Heart right ventricle (tissue), 16 donors: ENCODE data around the gene CSTF3. TPM values are rescaled to one million over a fixed set of nuclear protein-coding genes. Genes with fewer than 3 reads are reported as not detected.

Experiments used
- ATAC-seq, 8 donors: fragments of 200-7000 bp; cut with Tn5 transposase; one replicate each; pipeline ENCODE4 v1.9.1; 2020; ENCODE audit warnings: mild to moderate bottlenecking in 8 of 8, moderate library complexity in 8 of 8, moderate number of reproducible peaks in 1 of 8
- DNase-seq, 2 donors: peaks; one replicate each; pipeline ENCODE4 v3.0.0-alpha.2; 2020
- H3K27ac ChIP-seq, 10 donors: fragments of 200-600 bp; sonication (generic) in 2 of 10; one replicate each; pipeline versions ENCODE4 v1.5.0 to v1.8.0; 2020 to 2022; ENCODE audit warnings: mild to moderate bottlenecking in 3 of 10
- H3K27me3 ChIP-seq, 7 donors: fragments of 200-600 bp; one replicate each; pipeline ENCODE4 v1.8.0; 2021 to 2022; ENCODE audit warnings: mild to moderate bottlenecking in 2 of 7
- H3K36me3 ChIP-seq, 9 donors: fragments of 200-600 bp; sonication (generic) in 1 of 9; one replicate each; pipeline versions ENCODE4 v1.5.0 to v1.8.0; 2020 to 2022; ENCODE audit warnings: mild to moderate bottlenecking in 2 of 9
- H3K4me1 ChIP-seq, 9 donors: fragments of 200-600 bp; sonication (generic) in 1 of 9; one replicate each; pipeline versions ENCODE4 v1.5.0 to v1.8.0; 2020 to 2022; ENCODE audit warnings: mild to moderate bottlenecking in 4 of 9
- H3K4me3 ChIP-seq, 10 donors: fragments of 200-600 bp; sonication (generic) in 2 of 10; one replicate each; pipeline versions ENCODE4 v1.5.0 to v1.8.0; 2020 to 2022; ENCODE audit warnings: mild to moderate bottlenecking in 7 of 10, moderate library complexity in 2 of 10
- H3K9me3 ChIP-seq, 11 donors: fragments of 200-600 bp in 10 of 11; sonication (generic) in 2 of 11; one replicate each; pipeline versions ENCODE4 v1.5.0 to v1.8.0; 2013 to 2022; ENCODE audit warnings: mild to moderate bottlenecking in 2 of 11, control low read depth in 1 of 11, moderate library complexity in 1 of 11
- CTCF ChIP-seq, 9 donors: fragments of 200-600 bp; sonication (generic) in 2 of 9; IDR thresholded peaks; one replicate each; pipeline versions ENCODE4 v1.5.0 to v1.8.0; 2021 to 2022; ENCODE audit warnings: antibody characterized with exemption in 9 of 9, mild to moderate bottlenecking in 5 of 9, moderate library complexity in 1 of 9
- WGBS, 2 donors: extraction: QIAGEN DNeasy Blood & Tissue Kit; methylation state at CpG; one replicate each; pipeline ENCODE4 v1.1.7; 2013; ENCODE audit warnings: inconsistent platforms in 1 of 2; 5-methylcytosine and 5-hydroxymethylcytosine counted together
- intact Hi-C, 10 donors: fragments of 100-400 bp; cut with DNase I; formaldehyde crosslinking; loops; one replicate each; pipeline versions ENCODE4 v1.11.1 to v1.14.2; 2022
- polyA plus RNA-seq, 2 donors: library from polyadenylated mRNA; stranded (reverse); fragments of 200-250 nt; gene quantifications; one replicate each; pipeline ENCODE4 v1.2.3, GENCODE V29; 2013
- total RNA-seq, 10 donors: library from RNA; stranded (reverse); fragmentation: NEBNext Ultra II Directional in 3 of 10; extraction: Animal tissue kit (Norgen Biotek cat#: 25700) in 3 of 10; gene quantifications; one replicate each; pipeline versions ENCODE4 v1.2.1 to v1.2.4, GENCODE V29; 2021 to 2023
- donor health status: Arrhythmogenic right ventricular cardiomyopathy.
- donor health status: ischemic (EF 13 %, LVEDD 7.1; RV severe dilation, severe dysfunction).
- donor health status: healthy with polysubstance abuse.
- donor health status: DM: no; HTN: yes; CAD: no.
- donor health status: DM: no; HTN: no; CAD: no.
- donor health status: ischemic (EF 25% LVEDD 6.9; RV normal size, moderate dysfunction).
- donor health status: ischemic (EF 25% LVEDD 5.7; RV mildly dilated, moderate dysfunction).
- donor health status: healthy.
- donor health status: DM: yes; HTN: yes; CAD: no.
- donor health status: Ischemic cardiomyopathy.
- donor health status: ischemic (EF 35%, LVEDD 5.7; RV mildly dilated, moderate dysfunction).
- donor health status: nonischemic (EF 11% LVEDD 7.7; RV severe dilation, severe dysfunction).
- donor health status: DM: yes; HTN: yes; CAD: no.
- donor health status: PGD.
- donor health status: ischemic (EF 29% LVEDD 5.4; RV normal size, mild dysfunction).
- donor health status: nonischemic (EF 23%, LVEDD 6.1; RV moderate dilation, normal function).

CSTF3 gene
- total and polyA plus RNA-seq, 12 donors = 8.6 to 46.1 (median 12.7) TPM

GRCh38 chr11:33089776-33090175 lies 71.5 kb downstream of the CSTF3 start:
- Histone ChIP-seq H3K4me3 (no peak overlapping the region), H3K36me3 (peaks cover 0 to 83% (median 12%) of the 10 kb centered on the region in 9 donors), H3K9me3 (no peaks in the 10 kb centered on the region), H3K27me3 (no peaks in the 10 kb centered on the region), H3K27ac (no peak overlapping the region), H3K4me1 (no peaks in the 10 kb centered on the region)
- DNase-seq (no peak), ATAC-seq (no peak)
- peak in 1 of 9 donors; percentile 15 for TF ChIP-seq CTCF (IDR thresholded peaks at IDR 0.05)
- intact Hi-C loops = no loop called here

DNA sequence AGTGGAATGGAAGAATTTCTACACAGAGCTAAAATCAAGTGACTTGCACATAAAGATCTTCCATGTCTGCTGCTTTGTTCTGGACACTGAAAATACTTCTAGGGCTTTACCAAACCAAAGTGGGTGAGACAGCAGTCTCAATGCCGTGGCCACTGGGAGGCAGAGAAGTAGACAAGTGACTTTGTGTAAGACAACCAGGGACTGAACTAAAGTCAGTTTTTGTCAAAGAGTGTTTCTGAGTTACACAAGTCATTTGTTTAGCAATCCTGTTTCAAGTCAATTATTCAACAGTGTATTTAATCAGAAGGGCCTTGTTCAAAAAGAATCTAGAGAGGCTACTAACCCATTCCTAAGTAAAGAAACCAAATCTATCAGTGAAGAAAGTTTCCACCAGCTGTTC lies 75.3 kb downstream of the CSTF3 start:
- H3K9me3 ChIP-seq = no peaks in the 10 kb centered on the region
- no peaks in the 10 kb centered on the region for H3K27me3 ChIP-seq
- ATAC-seq (no peak), DNase-seq (no peak)
- no peaks in the 10 kb centered on the region for H3K4me1 ChIP-seq
- no peak overlapping the region for H3K4me3 ChIP-seq
- H3K36me3 ChIP-seq = peaks cover 0 to 96% (median 13%) of the 10 kb centered on the region in 9 donors
- H3K27ac ChIP-seq = no peak overlapping the region
- TF ChIP-seq CTCF (IDR thresholded peaks at IDR 0.05) = no peak
- intact Hi-C loops = no loop called here
- WGBS, 2 donors = 78 to 94% methylated on average over 1 of the region's 1 CpG

DNA sequence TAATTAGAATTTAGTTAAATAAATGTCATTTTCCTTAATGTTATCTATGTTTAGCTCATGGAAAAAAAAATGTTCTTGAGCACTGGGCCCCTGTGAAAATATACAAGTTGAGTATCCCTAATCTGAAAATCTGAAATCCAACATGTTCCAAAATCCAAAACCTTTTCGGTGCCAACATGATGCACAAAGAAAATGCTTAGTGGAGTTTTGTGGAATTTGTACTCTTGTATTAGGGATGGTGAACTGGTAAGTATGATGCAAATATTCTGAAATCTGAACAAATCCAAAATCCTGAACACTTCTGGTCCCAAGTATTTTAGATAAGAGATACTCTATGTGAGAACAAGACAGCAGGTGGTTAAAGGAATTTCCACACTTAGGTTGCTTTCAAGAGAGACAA lies 77.4 kb downstream of the CSTF3 start:
- Histone ChIP-seq H3K27ac (no peak overlapping the region), H3K4me3 (no peak overlapping the region), H3K27me3 (no peaks in the 10 kb centered on the region), H3K9me3 (no peaks in the 10 kb centered on the region), H3K36me3 (peaks cover 0 to 96% (median 13%) of the 10 kb centered on the region in 9 donors), H3K4me1 (no peaks in the 10 kb centered on the region)
- intact Hi-C loops = no loop called here
- no peak for TF ChIP-seq CTCF (IDR thresholded peaks at IDR 0.05)
- DNase-seq = no peak
- WGBS, 2 donors = 89 to 93% methylated on average over 1 of the region's 1 CpG
- no peak for ATAC-seq

GRCh38 chr11:33072465-33072864 lies 88.8 kb downstream of the CSTF3 start:
- H3K4me3 ChIP-seq = no peak overlapping the region
- 90 to 92% methylated on average over 8 of the region's 8 CpGs for WGBS, 2 donors
- H3K27ac ChIP-seq = no peak overlapping the region
- intact Hi-C loops = no loop called here
- no peak for ATAC-seq
- peaks cover 0 to 100% (median 45%) of the 10 kb centered on the region in 9 donors for H3K36me3 ChIP-seq
- H3K27me3 ChIP-seq = no peaks in the 10 kb centered on the region
- DNase-seq = no peak
- TF ChIP-seq CTCF (IDR thresholded peaks at IDR 0.05) = no peak
- H3K4me1 ChIP-seq = no peaks in the 10 kb centered on the region
- no peaks in the 10 kb centered on the region for H3K9me3 ChIP-seq
